ENCODE measurements around the gene ENG. TPM values are rescaled to one million over a fixed set of nuclear protein-coding genes. Genes with fewer than 3 reads are reported as not detected.

ENG gene
- 47.2 and 48.9 TPM in 2 replicates for total RNA-seq

DNA sequence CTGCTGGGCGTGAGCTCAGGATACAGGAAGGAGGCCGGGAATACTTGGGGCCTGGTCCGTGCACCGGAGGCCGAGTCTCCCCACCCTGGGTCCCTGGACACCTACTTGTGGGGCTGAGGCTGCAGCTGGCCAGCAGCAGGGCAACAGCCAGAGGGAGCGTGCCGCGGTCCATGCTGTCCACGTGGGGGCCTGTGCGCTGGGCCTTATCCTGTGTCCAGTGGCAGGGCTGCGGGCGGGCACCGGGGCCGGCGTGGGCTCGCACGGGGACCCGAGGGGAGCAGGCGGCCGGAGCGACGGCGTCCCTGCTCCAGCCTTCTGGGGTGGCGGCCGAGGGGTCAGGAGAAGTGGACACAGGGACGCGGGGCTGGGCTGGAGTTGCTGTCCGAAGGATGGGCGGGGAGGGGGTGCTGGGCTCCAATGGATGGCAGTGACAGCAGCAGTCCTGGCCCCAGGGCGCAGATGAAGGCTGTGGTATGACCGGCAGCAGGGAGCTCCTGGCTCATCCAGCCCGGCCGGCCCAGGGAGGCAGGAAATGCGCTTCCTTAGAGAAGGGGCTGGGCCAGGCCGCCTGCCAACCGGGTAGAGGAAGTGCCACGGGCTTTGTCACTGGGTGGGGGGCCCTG is at the start of gene ENG:
Gene ENG, minus strand, starts transcription at position 475 of the 623 bp plus-strand sequence. Its CDS starts 303 bp downstream, at position 172.

DNA sequence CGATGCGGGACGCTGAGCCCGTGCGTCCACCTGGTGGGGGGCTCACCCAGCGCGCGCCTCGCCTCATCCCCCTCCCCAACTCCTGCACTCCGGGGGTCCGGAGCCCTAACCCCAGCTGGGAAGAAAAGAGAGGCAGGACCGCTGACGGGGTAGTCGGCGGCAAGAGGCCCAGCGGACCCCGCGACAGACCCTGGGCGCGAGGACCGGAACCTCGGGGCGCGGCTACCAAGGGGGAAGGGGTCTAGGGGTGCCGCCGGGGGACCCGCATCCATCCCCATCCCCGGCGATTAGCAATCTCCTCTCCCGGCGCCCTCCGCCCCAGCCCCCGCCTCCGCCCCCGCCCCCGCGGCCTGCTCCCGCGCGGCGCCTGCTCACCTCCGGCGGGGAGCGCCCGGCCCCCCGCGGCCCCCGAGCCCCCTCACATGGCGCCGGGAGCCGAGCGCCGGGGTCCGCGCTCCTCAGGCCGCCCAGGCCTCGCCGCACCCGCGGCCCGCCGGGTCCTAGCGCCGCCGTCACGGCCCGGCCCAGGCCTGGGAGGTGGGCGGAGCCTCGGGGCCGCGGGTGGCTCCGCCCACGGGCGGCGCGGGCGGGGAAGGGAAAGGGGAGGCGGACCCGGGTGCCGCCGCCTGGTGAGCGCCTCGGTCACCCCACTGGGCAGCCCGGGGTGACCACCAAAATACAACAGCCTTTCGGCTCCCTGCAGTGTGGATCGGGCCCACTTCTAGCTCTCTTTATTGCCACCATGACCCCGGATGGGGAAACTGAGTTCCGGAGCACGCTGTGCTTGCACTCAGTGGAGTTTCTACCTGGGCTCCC is 44.9 kb upstream of the ENG start, which contains the start of gene ST6GALNAC6:
Gene ST6GALNAC6, minus strand, starts transcription at position 476 of the 816 bp plus-strand sequence. CDS start 1,622 bp downstream, outside the sequence.

DNA sequence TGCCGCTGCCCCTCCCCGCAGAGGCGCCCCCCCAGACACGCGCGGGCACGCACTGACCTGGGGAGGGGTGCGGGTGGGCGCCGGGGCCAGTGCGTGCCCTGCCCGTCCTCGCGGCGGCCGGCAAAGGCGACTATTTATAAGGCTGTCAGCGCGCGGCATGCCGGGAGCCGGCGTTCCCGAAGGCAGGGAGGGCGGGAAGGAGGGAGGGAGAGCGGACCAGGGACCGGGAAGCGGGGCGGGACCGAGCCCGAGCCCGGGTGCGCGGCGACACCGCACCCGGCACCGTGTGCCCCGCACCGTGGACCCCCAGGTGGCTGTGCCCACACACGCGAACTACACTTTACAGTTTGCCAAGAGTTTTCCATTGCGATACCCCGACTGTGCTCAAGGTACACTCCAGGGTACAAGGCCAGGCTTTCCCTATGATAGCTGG is 23.1 kb upstream of the ENG start, which contains the start of gene AK1:
Gene AK1, minus strand, starts transcription at position 110 of the 433 bp plus-strand sequence. CDS start 3,058 bp downstream, outside the sequence.

DNA sequence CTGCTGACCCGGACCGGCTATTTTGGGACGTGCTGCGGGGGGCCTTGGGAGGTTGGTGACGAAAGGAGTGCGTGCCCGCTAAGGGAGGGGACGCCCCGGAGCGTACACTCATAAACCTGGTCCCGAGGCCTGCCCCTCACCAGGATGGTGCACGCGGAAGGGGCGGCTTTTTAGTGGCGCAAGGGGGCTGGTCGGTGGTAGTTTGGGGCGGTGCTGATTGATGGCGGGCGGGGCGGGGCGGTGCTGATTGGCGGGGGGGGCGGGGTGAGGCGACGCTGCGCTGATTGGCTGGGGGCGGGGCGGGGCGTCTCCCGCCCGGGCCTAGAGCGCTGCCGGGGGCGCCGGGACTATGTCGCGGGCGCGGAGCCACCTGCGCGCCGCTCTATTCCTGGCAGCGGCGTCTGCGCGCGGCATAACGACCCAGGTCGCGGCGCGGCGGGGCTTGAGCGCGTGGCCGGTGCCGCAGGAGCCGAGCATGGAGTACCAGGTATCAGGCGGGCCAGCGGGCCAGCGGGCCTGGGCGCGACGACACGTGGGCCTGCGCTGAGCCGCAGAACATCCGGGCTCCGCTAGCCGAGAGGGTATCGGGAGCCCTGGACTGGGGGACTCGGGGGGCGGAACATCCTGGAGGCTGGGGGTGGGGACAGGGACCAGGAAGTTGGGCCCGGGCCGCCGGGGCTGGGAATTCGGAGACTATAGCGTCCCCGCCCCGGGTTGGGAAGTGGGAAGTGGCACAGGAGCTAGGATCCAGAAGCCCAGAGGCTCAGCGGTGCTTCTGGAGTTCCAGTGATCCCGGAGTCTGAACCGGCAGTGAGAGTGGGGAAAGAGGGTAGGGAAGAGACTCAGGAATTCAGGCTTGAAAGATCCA is 51.6 kb downstream of the ENG start, which contains the start of gene FPGS:
Gene FPGS, plus strand, starts transcription at position 307 of the 868 bp plus-strand sequence. Its CDS starts 43 bp downstream, at position 350.

DNA sequence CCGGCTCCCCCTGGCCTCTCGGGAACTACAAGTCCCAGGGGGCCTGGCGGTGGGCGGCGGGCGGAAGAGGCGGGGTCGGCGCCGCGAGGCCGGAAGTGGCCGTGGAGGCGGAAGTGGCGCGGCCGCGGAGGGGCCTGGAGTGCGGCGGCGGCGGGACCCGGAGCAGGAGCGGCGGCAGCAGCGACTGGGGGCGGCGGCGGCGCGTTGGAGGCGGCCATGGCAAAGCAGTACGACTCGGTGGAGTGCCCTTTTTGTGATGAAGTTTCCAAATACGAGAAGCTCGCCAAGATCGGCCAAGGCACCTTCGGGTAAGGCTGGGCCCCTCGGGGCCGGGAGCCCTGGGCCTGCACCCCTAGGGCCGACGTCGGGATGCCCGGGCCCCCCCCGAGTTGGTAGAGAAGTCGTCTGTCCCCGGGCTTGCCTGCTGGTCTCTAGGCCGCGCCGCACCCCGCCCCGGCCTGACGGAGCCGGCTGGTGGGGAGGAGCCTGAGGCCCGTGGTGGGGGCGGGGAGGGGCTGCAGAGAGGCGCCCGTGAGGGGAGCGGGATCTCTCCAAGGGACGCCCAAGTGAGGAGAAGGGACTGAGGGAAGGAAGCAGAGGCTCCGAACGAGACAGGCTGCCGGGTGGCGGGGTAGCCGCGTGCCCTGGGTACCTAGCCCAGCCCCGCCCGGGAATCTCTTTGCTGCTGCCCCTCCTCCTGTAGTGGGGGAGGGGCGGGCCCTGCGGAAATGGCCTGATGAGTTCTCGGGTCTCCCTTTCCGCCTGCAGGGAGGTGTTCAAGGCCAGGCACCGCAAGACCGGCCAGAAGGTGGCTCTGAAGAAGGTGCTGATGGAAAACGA is 68.3 kb downstream of the ENG start, which contains the start of gene CDK9:
Gene CDK9, plus strand, starts transcription at position 102 of the 840 bp plus-strand sequence. Its CDS starts 115 bp downstream, at position 217.

DNA sequence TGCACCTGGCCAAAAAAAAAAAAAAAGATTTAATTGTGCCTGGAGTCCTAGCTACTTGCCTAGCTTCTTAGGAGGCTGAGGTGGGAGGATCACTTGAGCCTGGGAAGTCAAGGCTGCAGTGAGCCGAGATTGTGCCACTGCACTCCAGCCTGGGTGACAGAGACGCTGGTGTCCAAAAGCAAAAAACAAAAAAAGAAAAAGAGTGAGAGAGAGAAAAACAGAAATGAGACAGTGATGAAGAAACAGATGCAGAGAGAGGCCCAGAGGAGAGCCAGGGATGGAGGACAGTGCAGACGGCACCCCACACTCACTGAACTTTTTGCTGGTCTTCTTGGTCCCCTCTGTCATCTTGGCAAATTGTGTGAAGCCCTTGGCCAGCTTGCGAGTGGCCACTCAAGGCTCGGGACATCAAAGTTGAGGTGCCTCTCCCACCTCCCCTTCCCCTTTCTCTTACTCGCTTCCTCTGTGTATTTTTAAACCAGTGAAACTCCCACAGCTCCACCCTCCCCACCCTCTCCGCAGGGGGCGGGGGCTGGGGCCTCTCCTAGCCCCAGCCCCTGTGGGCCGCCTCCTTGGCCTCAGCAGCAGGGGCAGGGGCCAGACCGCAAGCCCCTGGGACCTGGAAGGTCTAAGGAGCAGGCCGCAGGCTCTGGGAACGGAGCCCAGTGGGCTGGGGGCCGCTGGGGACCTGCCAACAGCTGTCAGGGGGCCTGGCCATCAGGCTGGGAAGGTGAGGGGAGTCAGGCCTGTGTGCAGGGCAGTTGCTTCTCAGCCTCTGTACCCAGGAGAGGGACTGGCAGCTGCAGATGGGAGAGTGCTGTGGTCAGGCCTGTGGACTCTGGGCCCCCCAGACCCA is 76.0 kb downstream of the ENG start, which contains the start of gene SH2D3C:
Gene SH2D3C, minus strand, starts transcription at position 387 of the 856 bp plus-strand sequence. Its CDS starts 39 bp downstream, at position 348.

Other genes with a start within 250 kb of the ENG start
- 19.0 and 20.1 TPM in 2 replicates for gene STXBP1, start 242.4 kb downstream of the ENG start, total RNA-seq
- gene CFAP157, start 147.7 kb downstream of the ENG start, total RNA-seq = not detected in 2 replicates
- gene PTRH1, start 139.0 kb downstream of the ENG start, total RNA-seq = 28.9 and 36.0 TPM in 2 replicates
- gene TTC16, start 138.6 kb downstream of the ENG start, total RNA-seq = under 0.01 TPM in 1 of 2 replicates, not detected in the other
- 10.1 and 13.6 TPM in 2 replicates for gene TOR2A, start 119.4 kb downstream of the ENG start, total RNA-seq
- under 0.01 TPM in 1 of 2 replicates, not detected in the other for gene SH2D3C, start 76.0 kb downstream of the ENG start, total RNA-seq
- gene CDK9, start 68.6 kb downstream of the ENG start, total RNA-seq = 17.8 and 23.2 TPM in 2 replicates
- 59.8 and 65.4 TPM in 2 replicates for gene FPGS, start 51.8 kb downstream of the ENG start, total RNA-seq
- 73.0 and 87.0 TPM in 2 replicates for gene AK1, start 23.0 kb upstream of the ENG start, total RNA-seq
- 45.4 and 49.1 TPM in 2 replicates for gene ST6GALNAC6, start 44.9 kb upstream of the ENG start, total RNA-seq
- 32.6 and 41.0 TPM in 2 replicates for gene ST6GALNAC4, start 62.4 kb upstream of the ENG start, total RNA-seq
- 2.1 and 4.0 TPM in 2 replicates for gene PIP5KL1, start 76.1 kb upstream of the ENG start, total RNA-seq
- gene DPM2, start 83.2 kb upstream of the ENG start, total RNA-seq = 30.9 and 38.5 TPM in 2 replicates
- gene EEIG1, start 126.3 kb upstream of the ENG start, total RNA-seq = 3.0 and 4.2 TPM in 2 replicates
- 9.2 and 10.3 TPM in 2 replicates for gene NAIF1, start 212.7 kb upstream of the ENG start, total RNA-seq
- gene SLC25A25, start 213.6 kb upstream of the ENG start, total RNA-seq = 11.1 and 11.4 TPM in 2 replicates

All from bronchus fibroblast of lung (primary cell).